ENCODE data around the gene ASIC5.
"Not testable (repeated sequence)": the region's sequence is repeated elsewhere in the genome, so short reads cannot be mapped to it uniquely, and the experiment has no call there.

The ASIC5 gene

DNA sequence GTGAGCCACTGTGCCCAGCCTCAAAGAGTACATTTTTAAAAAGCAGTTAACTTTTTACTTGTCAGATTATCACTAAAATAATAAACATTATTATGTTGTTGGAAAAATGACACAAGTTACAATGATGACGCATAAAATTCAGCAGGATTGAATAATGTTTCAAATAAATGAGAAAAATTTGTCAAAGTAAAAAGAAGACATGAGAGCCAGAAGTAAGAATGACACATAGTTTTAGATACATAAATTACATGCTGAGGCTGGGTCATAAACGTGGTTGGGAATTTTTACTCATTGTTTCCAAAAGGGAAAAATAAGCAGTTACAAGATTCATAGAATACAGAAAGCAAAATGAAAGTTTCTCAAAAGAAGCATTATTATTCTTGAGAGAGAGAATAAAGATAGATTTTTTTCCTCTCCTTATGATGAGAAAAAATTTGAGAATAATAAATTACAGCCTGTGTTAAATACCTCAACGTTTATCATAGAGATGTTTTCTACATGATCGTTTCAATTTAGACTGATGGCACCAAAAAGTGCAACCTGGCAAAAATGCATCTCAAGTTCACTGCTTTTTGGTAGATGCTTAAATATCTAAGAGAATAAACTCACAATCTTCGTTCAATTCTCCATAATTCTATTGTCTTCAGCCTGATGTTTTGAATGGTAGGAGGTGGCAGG is 66.8 kb downstream of the ASIC5 start:
- DNase-seq = no peak

DNA sequence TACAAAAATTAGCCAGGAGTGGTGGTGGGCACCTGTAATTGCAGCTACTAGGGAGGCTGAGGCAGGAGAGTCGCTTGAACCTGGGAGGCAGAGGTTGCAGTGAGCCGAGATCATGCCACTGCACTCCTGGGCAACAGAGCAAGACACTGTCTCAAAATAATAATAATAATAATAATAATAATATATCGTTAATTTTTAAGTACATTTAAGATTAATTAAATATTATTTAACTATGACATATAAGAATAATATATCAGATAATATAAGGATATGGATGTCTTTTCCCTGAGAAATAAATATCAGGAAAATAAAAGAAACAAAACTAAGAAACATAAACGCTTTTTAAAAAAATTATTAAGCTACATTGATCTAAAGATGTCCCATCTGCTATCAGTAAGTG is 68.5 kb downstream of the ASIC5 start:
- DNase-seq = not testable (repeated sequence)

GRCh38 chr4:155795991-155796390 is 70.1 kb downstream of the ASIC5 start:
- DNase-seq = no peak

DNA sequence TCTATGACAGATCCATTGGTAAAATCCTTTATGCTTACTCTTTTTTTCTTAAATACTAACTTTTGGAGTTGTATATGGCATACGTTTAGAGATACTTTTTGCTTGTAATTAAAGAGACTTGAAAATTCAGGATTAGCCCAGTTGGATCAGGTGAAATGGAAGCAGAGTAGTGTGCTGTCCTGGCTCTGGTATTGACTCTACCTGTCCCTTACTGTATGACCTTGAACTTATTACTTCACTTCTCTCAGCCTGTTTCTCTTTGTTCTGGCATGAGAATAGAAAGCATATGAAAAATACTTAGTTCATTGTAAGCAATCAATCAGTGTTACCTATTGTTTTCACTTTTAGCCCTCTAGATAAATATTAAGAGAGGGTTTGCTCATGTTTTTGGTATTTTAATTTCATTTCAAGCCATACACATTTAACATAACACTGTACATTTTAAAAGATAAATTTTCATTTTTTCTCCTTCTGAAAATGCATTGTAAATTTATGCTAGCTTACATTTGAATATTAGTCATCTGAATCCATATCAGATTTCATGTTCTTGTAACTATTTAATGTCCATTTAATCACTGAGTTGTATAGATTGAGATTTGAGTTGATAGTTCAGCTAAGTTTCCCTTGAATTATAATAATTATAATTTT is 71.4 kb downstream of the ASIC5 start:
- DNase-seq = no peak

DNA sequence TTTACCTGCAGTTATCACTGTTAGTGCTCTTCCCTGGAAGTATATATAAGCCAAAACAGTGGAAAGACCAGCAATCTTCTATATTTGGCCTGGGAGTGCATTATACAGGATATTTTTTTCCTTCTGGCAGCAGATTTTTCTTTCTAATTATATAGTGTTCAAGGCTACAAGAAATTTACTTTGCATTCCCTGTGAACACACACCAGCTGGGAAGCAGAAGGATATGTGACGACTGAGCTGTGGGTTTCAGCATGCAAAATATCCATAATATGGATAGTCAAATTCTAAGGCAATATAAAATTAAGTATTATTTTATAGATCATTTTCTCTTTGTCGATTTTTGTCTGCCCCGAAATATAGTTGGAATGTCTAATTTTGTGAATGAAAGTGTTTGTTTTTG is 76.1 kb downstream of the ASIC5 start:
- DNase-seq = no peak

DNA sequence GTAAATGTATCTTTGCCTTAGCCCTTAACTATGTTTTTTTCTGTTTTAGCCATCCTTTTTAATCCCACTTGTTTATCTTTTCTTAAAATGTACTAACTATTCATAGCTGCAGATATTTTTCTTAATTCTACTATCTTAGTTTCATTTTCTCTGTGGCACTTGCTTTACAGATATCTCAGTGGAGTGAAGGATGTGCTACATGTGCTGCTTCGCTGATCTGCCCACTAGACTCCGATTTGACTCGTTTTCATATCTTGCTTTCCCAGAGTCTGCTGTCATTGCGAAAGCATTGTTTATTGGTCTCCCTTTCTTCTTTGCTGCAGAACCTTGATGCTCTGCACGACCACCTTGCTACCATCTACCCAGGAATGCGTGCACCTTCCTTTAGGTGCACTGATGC is 76.7 kb downstream of the ASIC5 start:
- DNase-seq = no peak

DNA sequence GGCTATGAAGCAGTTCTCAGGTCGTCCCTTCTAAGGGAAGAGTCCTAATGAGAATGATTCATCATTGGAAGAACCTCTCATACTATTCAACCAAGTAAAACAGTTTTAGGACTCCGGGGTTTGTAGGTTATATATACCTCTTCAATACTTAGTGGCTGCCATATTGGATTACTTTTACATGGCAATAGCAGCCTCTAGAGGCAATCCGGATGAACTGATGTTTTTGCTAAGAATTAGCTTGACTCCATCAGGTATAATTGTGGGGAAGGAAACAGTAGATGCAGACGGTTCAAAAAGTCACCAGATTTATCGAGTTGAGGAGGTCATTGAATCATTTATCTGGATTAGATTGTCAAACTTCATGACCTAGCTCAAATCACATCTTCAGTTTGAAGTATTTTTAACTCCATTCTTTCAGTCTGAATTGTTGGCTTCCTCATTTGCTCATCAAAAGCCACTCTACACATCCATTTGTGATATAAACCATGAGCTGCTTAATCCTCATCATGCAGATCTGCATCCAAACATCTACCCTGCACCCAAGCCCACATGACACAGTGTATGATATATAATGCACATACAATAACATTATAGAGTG is 78.9 kb downstream of the ASIC5 start:
- no peak for DNase-seq

- no peak for DNase-seq
Observed at GRCh38 chr4:155785828-155786227, 80.2 kb downstream of the ASIC5 start.

DNA sequence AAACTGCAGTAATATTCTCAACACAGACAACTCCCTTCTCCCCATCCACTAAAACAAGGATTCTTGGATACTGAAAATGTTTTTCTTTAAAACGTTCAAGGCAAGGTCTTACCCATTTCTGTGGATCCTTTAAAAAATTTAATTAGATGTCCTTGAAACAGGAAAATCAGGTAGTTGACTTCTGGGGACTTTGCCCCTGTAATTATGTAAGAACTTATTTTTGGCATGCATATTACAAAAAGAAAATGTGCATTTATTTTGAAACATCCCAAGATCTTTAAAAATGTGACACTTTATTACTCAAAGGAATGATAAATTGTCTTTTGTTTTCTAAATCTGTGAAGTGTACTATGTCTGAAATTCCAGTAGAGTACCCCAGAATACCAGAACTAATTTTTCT is 81.4 kb downstream of the ASIC5 start:
- no peak for DNase-seq

GRCh38 chr4:155781249-155781831 is 84.7 kb downstream of the ASIC5 start:
- no peak for DNase-seq

DNA sequence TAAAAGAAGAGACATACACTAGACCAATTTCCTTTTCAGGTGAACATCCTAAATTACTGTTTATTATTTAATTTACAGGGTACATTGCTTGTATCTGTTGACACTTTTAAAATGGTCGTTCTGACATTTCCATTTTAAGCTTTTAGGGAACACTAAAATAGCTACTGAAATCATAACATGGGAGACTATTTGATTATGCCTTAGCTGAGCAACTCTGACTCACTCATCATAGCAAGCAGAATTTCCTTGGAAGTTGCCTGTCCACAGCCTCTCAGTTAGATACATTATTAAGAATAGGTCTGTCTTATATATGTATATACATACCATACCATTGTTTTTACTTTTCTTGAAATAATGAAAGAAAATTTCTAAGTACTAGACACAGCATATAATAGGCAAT is 85.3 kb downstream of the ASIC5 start:
- no peak for DNase-seq

All from activated CD4-positive, alpha-beta T cell treated with anti-CD3 and anti-CD28 coated beads for 4 hours (primary cell).